HG02981 (cell line): ENCODE measurements around the gene NOL4L.

Source experiments
- ATAC-seq: cut with Tn5 transposase; IDR thresholded peaks from one replicate; pipeline ENCODE4 v1.9.1; 2021; ENCODE audit warnings: mild to moderate bottlenecking, moderate library complexity; ENCODE audit not compliant: unreplicated experiment

The NOL4L gene

GRCh38 chr20:32451340-32451681 is 133.8 kb downstream of the NOL4L start:
- no peak for ATAC-seq

- ATAC-seq, result no peak
Observed at GRCh38 chr20:32450484-32451061, 134.6 kb downstream of the NOL4L start.

GRCh38 chr20:32449890-32450401 is 135.2 kb downstream of the NOL4L start:
- ATAC-seq, result no peak

GRCh38 chr20:32449057-32449889 is 135.9 kb downstream of the NOL4L start:
- ATAC-seq, result no peak

- ATAC-seq, result no peak
Observed at GRCh38 chr20:32448306-32449056, 136.7 kb downstream of the NOL4L start.

- ATAC-seq, result no peak
Observed at GRCh38 chr20:32447136-32448027, 137.8 kb downstream of the NOL4L start.

GRCh38 chr20:32446301-32447100 is 138.6 kb downstream of the NOL4L start:
- no peak for ATAC-seq

- no peak for ATAC-seq
Observed at GRCh38 chr20:32445539-32446273, 139.4 kb downstream of the NOL4L start.

GRCh38 chr20:32444474-32445220 is 140.5 kb downstream of the NOL4L start:
- ATAC-seq, result no peak

GRCh38 chr20:32443386-32443974 is 141.7 kb downstream of the NOL4L start:
- no peak for ATAC-seq

- no peak for ATAC-seq
Observed at GRCh38 chr20:32442630-32443373, 142.3 kb downstream of the NOL4L start.

- no peak for ATAC-seq
Observed at GRCh38 chr20:32441638-32442037, 143.5 kb downstream of the NOL4L start.

GRCh38 chr20:32440758-32441078 is 144.4 kb downstream of the NOL4L start:
- no peak for ATAC-seq

- no peak for ATAC-seq
Observed at GRCh38 chr20:32440069-32440757, 144.9 kb downstream of the NOL4L start.

GRCh38 chr20:32439132-32439829 is 145.9 kb downstream of the NOL4L start:
- ATAC-seq, result no peak

- no peak for ATAC-seq
Observed at GRCh38 chr20:32438331-32438858, 146.7 kb downstream of the NOL4L start.
